Measurements from ENCODE around the gene FCSK.
"Not testable (repeated sequence)": the region's sequence is repeated elsewhere in the genome, so short reads cannot be mapped to it uniquely, and the experiment has no call there.

The FCSK gene

GRCh38 chr16:70480127-70481105 lies 26.0 kb downstream of the FCSK start:
- no peak for DNase-seq

- DNase-seq: no peak
Measured at GRCh38 chr16:70481929-70482536, 27.6 kb downstream of the FCSK start.

GRCh38 chr16:70482624-70483023 lies 28.2 kb downstream of the FCSK start:
- DNase-seq: no peak

- DNase-seq: no peak
Measured at GRCh38 chr16:70483426-70483825, 29.0 kb downstream of the FCSK start.

- DNase-seq: no peak
Measured at GRCh38 chr16:70484867-70485266, 30.5 kb downstream of the FCSK start.

- no peak for DNase-seq
Measured at GRCh38 chr16:70490261-70490660, 35.9 kb downstream of the FCSK start.

GRCh38 chr16:70493802-70494201 lies 39.4 kb downstream of the FCSK start:
- DNase-seq: no peak

GRCh38 chr16:70494202-70494770 lies 39.9 kb downstream of the FCSK start:
- DNase-seq: no peak

GRCh38 chr16:70494777-70495176 lies 40.4 kb downstream of the FCSK start:
- no peak for DNase-seq

- no peak for DNase-seq
Measured at GRCh38 chr16:70495425-70496182, 41.2 kb downstream of the FCSK start.

- no peak for DNase-seq
Measured at GRCh38 chr16:70496513-70496912, 42.1 kb downstream of the FCSK start.

- peak in 1 of 2 donors; percentile 41 for DNase-seq
Measured at GRCh38 chr16:70508752-70509151, 54.4 kb downstream of the FCSK start.

GRCh38 chr16:70510216-70510615 lies 55.8 kb downstream of the FCSK start:
- no peak for DNase-seq

- DNase-seq: no peak
Measured at GRCh38 chr16:70511833-70512232, 57.4 kb downstream of the FCSK start.

GRCh38 chr16:70512456-70512855 lies 58.1 kb downstream of the FCSK start:
- DNase-seq: no peak

- DNase-seq: peak in 1 of 2 donors; percentile 52
Measured at GRCh38 chr16:70520612-70521297, 66.4 kb downstream of the FCSK start.

GRCh38 chr16:70522216-70523075 lies 68.1 kb downstream of the FCSK start:
- DNase-seq: no peak

GRCh38 chr16:70523076-70523742 lies 68.8 kb downstream of the FCSK start, which contains the start of gene COG4:
Gene COG4 (minus strand): TSS chr16:70523554. CDS start chr16:70523543, 11 bp downstream.
- DNase-seq: peak; percentile 60 to 91

- DNase-seq: peak; percentile 65 to 91
Measured at GRCh38 chr16:70523743-70524398, 69.5 kb downstream of the FCSK start, which contains the start of gene SF3B3. Gene SF3B3 (plus strand): TSS chr16:70523816. CDS start chr16:70526657, 2,841 bp downstream.

- not testable (repeated sequence) for DNase-seq
Measured at GRCh38 chr16:70524399-70524825, 70.0 kb downstream of the FCSK start.

Data from bone marrow (tissue), 2 donors.